HEK293T (cell line): ENCODE results near the gene EBPL.

Experiments
- CTCF ChIA-PET: fragments of 350-600 bp; formaldehyde crosslinking; extraction: SDS; loops from one replicate; lab custom pipeline; 2021; ENCODE audit warnings: antibody characterized with exemption, inconsistent platforms; lab: Yijun Ruan, JAX
- POLR2A ChIA-PET: fragments of 350-600 bp; formaldehyde crosslinking; extraction: SDS; loops from one replicate; lab custom pipeline; 2020; ENCODE audit warnings: antibody characterized with exemption, inconsistent platforms; lab: Yijun Ruan, JAX
- DNase-seq: peaks from one replicate; pipeline ENCODE4 v3.0.0; 2012; ENCODE audit warnings: mixed read lengths; ENCODE audit errors: extremely low spot score
- ARNT ChIP-seq: fragments of 450-650 bp; IDR thresholded peaks from 2 replicates; pipeline ENCODE4 v1.6.1; 2017; ENCODE audit warnings: mild to moderate bottlenecking
- BHLHE40 ChIP-seq: fragments of 450-650 bp; IDR thresholded peaks from 2 replicates; pipeline ENCODE4 v1.6.1; 2016; ENCODE audit warnings: mild to moderate bottlenecking, moderate library complexity, borderline replicate concordance
- CTBP1 ChIP-seq: fragments of 450-650 bp; IDR thresholded peaks from 2 replicates; pipeline ENCODE4 v1.6.1; 2016; ENCODE audit warnings: borderline replicate concordance
- ELF4 ChIP-seq: fragments of 450-650 bp; IDR thresholded peaks from 2 replicates; pipeline ENCODE4 v1.6.1; 2017; ENCODE audit warnings: antibody characterized with exemption
- FOXA1 ChIP-seq: fragments of 450-650 bp; IDR thresholded peaks from 2 replicates; pipeline ENCODE4 v1.6.1; 2016; ENCODE audit warnings: mild to moderate bottlenecking
- FOXK2 ChIP-seq: fragments of 450-650 bp; IDR thresholded peaks from 2 replicates; pipeline ENCODE4 v1.6.1; 2016; ENCODE audit warnings: mild to moderate bottlenecking
- FOXM1 ChIP-seq: fragments of 450-650 bp; IDR thresholded peaks from 2 replicates; pipeline ENCODE4 v1.6.1; 2017; ENCODE audit warnings: mild to moderate bottlenecking, borderline replicate concordance
- HDGF ChIP-seq: fragments of 450-650 bp; IDR thresholded peaks from 2 replicates; pipeline ENCODE4 v1.6.1; 2017; ENCODE audit warnings: antibody characterized with exemption, borderline replicate concordance
- L3MBTL2 ChIP-seq: fragments of 450-650 bp; conservative IDR thresholded peaks from 2 replicates; pipeline ENCODE4 v1.6.1; 2016; ENCODE audit warnings: mild to moderate bottlenecking
- LEF1 ChIP-seq: fragments of 450-650 bp; IDR thresholded peaks from 2 replicates; pipeline ENCODE4 v1.6.1; 2017; ENCODE audit warnings: mild to moderate bottlenecking, borderline replicate concordance
- NFRKB ChIP-seq: fragments of 450-650 bp; IDR thresholded peaks from 2 replicates; pipeline ENCODE4 v1.6.1; 2016; ENCODE audit warnings: mild to moderate bottlenecking, moderate library complexity
- SP1 ChIP-seq: fragments of 450-650 bp; IDR thresholded peaks from 2 replicates; pipeline ENCODE4 v1.6.1; 2017
- SUZ12 ChIP-seq: fragments of 450-650 bp; IDR thresholded peaks from 2 replicates; pipeline ENCODE4 v1.6.1; 2016; ENCODE audit warnings: mild to moderate bottlenecking
- TARDBP ChIP-seq: fragments of 450-650 bp; IDR thresholded peaks from 2 replicates; pipeline ENCODE4 v1.6.1; 2016
- ZNF384 ChIP-seq: fragments of 450-650 bp; IDR thresholded peaks from 2 replicates; pipeline ENCODE4 v1.6.1; 2016
- TF ChIP-seq, protein P1 (sequence below): fragments of 450-650 bp; IDR thresholded peaks from 2 replicates; pipeline ENCODE4 v1.6.1; 2016

The EBPL gene

DNA sequence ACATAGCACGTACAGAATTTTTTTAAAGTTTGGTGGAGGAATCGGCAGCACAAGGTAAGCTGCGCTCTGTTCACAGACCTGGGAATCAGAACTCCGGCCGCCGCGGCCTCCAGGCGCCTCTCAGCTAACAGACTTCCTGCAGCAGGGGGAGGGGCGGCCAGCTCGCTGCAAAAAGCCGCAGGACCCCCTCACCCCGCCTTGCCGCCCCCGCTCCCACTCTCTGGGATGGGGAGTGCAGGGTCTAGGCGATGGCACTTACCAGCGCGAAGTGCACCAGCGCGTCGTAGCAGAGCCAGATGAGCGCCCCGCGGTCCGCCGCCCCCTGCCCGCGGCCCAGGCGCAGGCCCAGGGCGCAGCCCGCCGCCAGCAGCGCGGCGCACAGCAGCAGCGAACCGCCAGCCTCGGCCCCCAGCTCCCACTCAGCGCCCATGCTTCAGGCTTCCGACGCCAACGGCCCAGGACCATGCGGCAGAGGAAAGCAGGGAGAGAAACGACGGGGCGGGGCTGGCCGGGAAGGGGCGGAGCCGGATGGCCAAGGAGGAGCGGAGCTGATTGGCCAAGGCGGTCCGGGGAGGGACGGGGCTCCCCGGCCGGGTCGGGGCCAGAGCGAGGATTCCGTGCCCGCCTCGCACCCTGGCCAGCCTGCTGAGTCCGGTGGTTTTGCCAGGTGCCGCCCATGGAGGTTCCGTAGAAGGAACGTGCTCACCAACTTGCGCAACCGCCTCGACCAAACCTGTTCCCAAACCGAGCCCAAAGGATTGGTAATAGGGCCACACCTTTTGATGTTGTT, at the start of gene EBPL:
TSS of gene EBPL (minus strand) at position 492 of the 790 bp plus-strand sequence. CDS start at position 430, 62 bp downstream.
- TF ChIP-seq LEF1 (no peak), FOXK2 (no peak), SP1 (no peak), L3MBTL2 (peak; percentile 87), CTBP1 (no peak), FOXM1 (peak; percentile 42; the same call in 1 of the 2 replicates), TARDBP (no peak)
- TF ChIP-seq, protein P1, sequence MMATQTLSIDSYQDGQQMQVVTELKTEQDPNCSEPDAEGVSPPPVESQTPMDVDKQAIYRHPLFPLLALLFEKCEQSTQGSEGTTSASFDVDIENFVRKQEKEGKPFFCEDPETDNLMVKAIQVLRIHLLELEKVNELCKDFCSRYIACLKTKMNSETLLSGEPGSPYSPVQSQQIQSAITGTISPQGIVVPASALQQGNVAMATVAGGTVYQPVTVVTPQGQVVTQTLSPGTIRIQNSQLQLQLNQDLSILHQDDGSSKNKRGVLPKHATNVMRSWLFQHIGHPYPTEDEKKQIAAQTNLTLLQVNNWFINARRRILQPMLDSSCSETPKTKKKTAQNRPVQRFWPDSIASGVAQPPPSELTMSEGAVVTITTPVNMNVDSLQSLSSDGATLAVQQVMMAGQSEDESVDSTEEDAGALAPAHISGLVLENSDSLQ = no peak
- peak; percentile 92 for DNase-seq
- ChIA-PET CTCF (no interaction called here), POLR2A (interaction anchor here (0.6 to 2.0 kb wide), 4 partner anchors 8 to 101 kb away, joined by 3 to 13 read pairs (median 3); partner anchors contain the start of gene KPNA3)

DNA sequence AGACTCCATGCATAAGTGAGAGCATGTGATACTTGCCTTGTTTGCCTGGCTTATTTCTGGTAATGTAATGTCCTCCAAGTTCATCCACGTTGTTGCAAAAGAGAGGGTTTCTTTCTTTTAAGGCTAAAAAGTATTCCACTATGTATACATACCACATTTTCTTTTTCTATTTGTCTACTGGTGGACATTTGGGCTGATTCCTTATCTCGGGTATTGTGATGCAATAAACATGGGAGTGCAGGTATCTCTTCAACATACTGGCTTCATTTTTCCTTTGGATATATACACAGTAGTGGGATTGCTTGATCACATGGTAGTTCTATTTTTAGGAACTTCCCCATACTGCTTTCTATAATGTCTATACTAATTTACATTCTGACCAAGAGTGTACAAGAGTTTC, 49.6 kb upstream of the EBPL start:
- TF ChIP-seq ELF4 (no peak), SUZ12 (no peak), FOXK2 (no peak)
- TF ChIP-seq, protein P1 = no peak
- ChIA-PET POLR2A (no interaction called here), CTCF (no interaction called here)
- DNase-seq = no peak

DNA sequence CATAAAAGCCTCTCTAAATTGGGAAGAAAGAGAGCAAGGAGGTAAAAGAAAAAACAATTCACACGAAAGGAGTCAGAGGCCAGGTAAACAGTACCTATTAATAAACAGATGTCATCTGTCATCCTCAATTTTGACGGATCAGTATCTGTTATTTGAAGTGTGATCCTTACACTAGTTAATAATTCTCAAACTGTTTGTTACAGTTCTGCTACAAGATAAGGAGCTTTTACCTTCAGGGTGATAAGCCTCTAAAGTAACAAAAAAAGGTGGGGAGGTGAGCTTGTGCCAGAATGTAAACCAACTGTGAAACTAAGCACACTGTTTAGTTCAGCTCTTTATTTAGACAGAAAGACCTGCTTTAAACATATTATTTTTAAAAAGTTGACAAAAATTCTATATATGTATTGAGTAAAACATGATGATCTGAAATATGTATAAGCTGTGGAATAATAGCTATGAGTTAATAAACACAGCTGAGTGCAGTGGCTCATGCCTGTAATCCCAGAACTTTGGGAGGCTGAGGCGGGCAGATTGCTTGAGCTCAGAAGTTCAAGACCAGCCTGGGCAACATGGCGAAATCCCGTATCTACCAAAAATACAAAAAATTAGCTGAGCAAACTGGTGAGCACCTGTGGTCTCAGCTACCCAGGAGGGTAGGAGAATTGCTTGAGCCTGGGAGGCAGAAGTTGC, 48.4 kb upstream of the EBPL start:
- ChIA-PET CTCF (no interaction called here), POLR2A (no interaction called here)
- TF ChIP-seq, protein P1 = no peak
- no peak for TF ChIP-seq FOXM1
- TF ChIP-seq ARNT = no peak
- no peak for TF ChIP-seq BHLHE40
- TF ChIP-seq FOXA1 = no peak
- TF ChIP-seq TARDBP = no peak
- no peak for TF ChIP-seq ELF4
- TF ChIP-seq HDGF = no peak
- no peak for TF ChIP-seq CTBP1

DNA sequence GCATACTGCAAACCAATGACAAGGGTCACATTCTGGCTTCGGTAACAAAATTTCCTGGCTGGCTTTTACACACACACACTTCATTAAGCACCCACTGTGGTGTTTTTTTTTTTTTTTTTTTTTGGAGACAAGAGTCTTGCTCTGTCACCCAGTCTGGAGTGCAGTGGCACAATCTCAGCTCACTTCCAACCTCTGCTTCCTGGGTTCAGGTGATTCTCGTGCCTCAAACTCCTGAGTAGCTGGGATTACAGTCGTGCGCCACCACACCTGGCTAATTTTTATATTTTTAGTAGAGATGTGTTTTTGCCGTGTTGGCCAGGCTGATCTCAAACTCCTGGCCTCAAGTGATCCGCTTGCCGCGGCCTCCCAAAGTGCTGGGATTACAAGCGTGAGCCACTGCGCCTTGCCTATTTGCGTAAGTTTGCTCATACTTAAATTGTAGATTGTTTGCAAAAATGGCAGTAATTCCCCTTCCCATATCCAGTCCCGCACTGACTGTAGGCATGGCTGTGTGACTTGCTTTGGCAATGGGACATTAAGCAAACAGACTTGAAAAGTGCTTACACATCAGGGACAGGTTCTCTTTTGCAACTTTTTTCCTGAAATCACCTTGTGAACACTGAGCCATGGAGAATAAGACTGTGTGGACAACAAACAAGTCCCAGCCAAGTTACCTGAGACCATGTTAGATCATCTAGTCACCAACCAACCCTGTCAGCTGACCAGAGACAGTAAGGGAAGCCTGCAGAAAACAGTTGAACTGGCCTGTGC, 42.1 kb upstream of the EBPL start:
- ChIA-PET POLR2A (no interaction called here), CTCF (interaction anchor here (0.6 kb wide), 1 partner anchor 115 kb away, joined by 3 read pairs; no protein-coding TSS in a partner anchor)
- TF ChIP-seq SP1 = no peak
- TF ChIP-seq FOXA1 = no peak
- TF ChIP-seq HDGF = no peak
- no peak for TF ChIP-seq FOXK2
- no peak for TF ChIP-seq FOXM1
- no peak for TF ChIP-seq CTBP1
- TF ChIP-seq, protein P1 = no peak
- TF ChIP-seq ZNF384 = no peak
- no peak for TF ChIP-seq NFRKB
- TF ChIP-seq LEF1 = no peak
- no peak for DNase-seq

More for the DNA sequence above, 48.4 kb upstream of the EBPL start:
- DNase-seq = no peak

DNA sequence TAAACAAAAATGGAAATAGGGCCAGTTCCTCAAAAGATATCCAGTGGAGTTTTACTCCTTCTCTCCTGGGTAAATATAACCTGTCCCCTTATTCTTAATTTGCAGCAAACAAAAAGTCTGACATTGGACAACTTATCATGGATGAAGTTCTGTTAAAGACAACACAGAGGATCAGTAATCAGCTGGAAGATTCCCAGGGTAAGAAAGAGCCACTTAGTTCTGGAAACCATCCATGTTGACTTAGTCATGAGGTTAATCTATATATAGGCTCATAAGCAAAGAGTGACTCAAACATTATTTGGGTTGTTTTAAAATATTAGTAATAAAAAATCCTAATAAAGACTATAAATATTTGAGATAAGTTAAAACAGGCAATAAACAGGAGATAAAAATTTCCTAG, 40.5 kb upstream of the EBPL start:
- POLR2A ChIA-PET = no interaction called here
- CTCF ChIA-PET = no interaction called here
- TF ChIP-seq, protein P1 = no peak
- TF ChIP-seq FOXM1 (no peak), ZNF384 (no peak), BHLHE40 (no peak), L3MBTL2 (no peak), CTBP1 (no peak), HDGF (no peak), TARDBP (no peak), NFRKB (no peak), SP1 (no peak), FOXA1 (no peak), FOXK2 (no peak), ARNT (no peak), SUZ12 (no peak)
- no peak for DNase-seq
